PC-3 (cell line): ENCODE measurements around the gene TMEM131.

Experiments
- CTCF ChIP-seq: fragments of 300-600 bp; sonication (generic); conservative IDR thresholded peaks from 2 replicates; pipeline ENCODE4 v1.5.1; 2017; ENCODE audit warnings: antibody characterized with exemption, low read depth, mild to moderate bottlenecking, low read length
- EZH2 ChIP-seq: fragments of 300-600 bp; sonication (generic); IDR thresholded peaks from one replicate; pipeline ENCODE4 v1.6.1; 2017; ENCODE audit warnings: antibody characterized with exemption, mild to moderate bottlenecking, low read length; ENCODE audit not compliant: unreplicated experiment
- EZH2phosphoT487 ChIP-seq: fragments of 300-600 bp; sonication (generic); IDR thresholded peaks from 2 replicates; pipeline ENCODE4 v1.6.1; 2018; ENCODE audit warnings: mild to moderate bottlenecking, antibody characterized with exemption, low read length, borderline replicate concordance

GRCh38 chr2:97844311-97844859 is 151.4 kb downstream of the TMEM131 start:
- no peak for TF ChIP-seq EZH2
- no peak for TF ChIP-seq EZH2phosphoT487
- TF ChIP-seq CTCF: no peak
